Spleen (tissue), 11 donors: ENCODE data around the gene TOR1A. TPM values are rescaled to one million over a fixed set of nuclear protein-coding genes. Genes with fewer than 3 reads are reported as not detected.

Experiments used
- DNase-seq: peaks from one replicate; pipeline ENCODE4 v3.0.0-alpha.2; 2020
- H3K27ac ChIP-seq, 8 donors: fragments of 200-600 bp; sonication (generic) in 7 of 8; 1 replicate in 4 of 8; 2 replicates in 4 of 8; pipeline versions ENCODE4 v1.5.0 to v1.8.0; 2016 to 2021; ENCODE audit warnings: inconsistent platforms in 4 of 8, mild to moderate bottlenecking in 4 of 8, moderate library complexity in 1 of 8
- H3K27me3 ChIP-seq, 7 donors: fragments of 200-600 bp; sonication (generic) in 6 of 7; replicated peaks in 1 of 7; 1 replicate in 4 of 7; 2 replicates in 3 of 7; pipeline versions ENCODE4 v1.5.0 to v1.8.0; 2016 to 2021; ENCODE audit warnings: inconsistent platforms in 3 of 7, mild to moderate bottlenecking in 1 of 7
- H3K36me3 ChIP-seq, 6 donors: fragments of 200-600 bp; sonication (generic) in 5 of 6; 1 replicate in 4 of 6; 2 replicates in 2 of 6; pipeline versions ENCODE4 v1.5.0 to v1.8.0; 2016 to 2021; ENCODE audit warnings: inconsistent platforms in 2 of 6
- H3K4me1 ChIP-seq, 6 donors: fragments of 200-600 bp; sonication (generic) in 5 of 6; 1 replicate in 3 of 6; 2 replicates in 3 of 6; pipeline versions ENCODE4 v1.5.0 to v1.8.0; 2016 to 2021; ENCODE audit warnings: inconsistent platforms in 3 of 6
- H3K4me3 ChIP-seq, 8 donors: fragments of 200-600 bp; sonication (generic) in 7 of 8; 1 replicate in 4 of 8; 2 replicates in 4 of 8; pipeline versions ENCODE4 v1.5.0 to v1.8.0; 2016 to 2021; ENCODE audit warnings: inconsistent platforms in 4 of 8, mild to moderate bottlenecking in 4 of 8, moderate library complexity in 2 of 8
- H3K9me3 ChIP-seq, 8 donors: fragments of 200-600 bp; sonication (generic) in 7 of 8; 1 replicate in 4 of 8; 2 replicates in 4 of 8; pipeline versions ENCODE4 v1.5.0 to v1.8.0; 2016 to 2021; ENCODE audit warnings: inconsistent platforms in 4 of 8
- CTCF ChIP-seq, 11 experiments: fragments of 200-600 bp in 7 of 11; fragments of 450-650 bp in 4 of 11; sonication (generic) in 4 of 11; IDR thresholded peaks in 8 of 11; conservative IDR thresholded peaks in 3 of 11; 1 replicate in 7 of 11; 2 replicates in 4 of 11; pipeline versions ENCODE4 v1.4.0 to v1.8.0; 2016 to 2021; ENCODE audit warnings: antibody characterized with exemption in 11 of 11, inconsistent platforms in 4 of 11, mild to moderate bottlenecking in 1 of 11
- POLR2A ChIP-seq, 3 donors: fragments of 450-650 bp; IDR thresholded peaks; one replicate each; pipeline ENCODE4 v1.5.1; 2017; ENCODE audit warnings: antibody characterized with exemption in 3 of 3, mild to moderate bottlenecking in 1 of 3
- POLR2AphosphoS5 ChIP-seq, 3 donors: sonication (generic); formaldehyde crosslinking; IDR thresholded peaks; one replicate each; pipeline ENCODE4 v1.5.1; 2017; ENCODE audit warnings: antibody characterized with exemption in 3 of 3
- WGBS, 5 donors: extraction: QIAGEN DNeasy Blood & Tissue Kit in 3 of 5; methylation state at CpG; one replicate each; pipeline versions ENCODE4 v1.1.5 to v1.1.7; 2013 to 2018; 5-methylcytosine and 5-hydroxymethylcytosine counted together
- intact Hi-C: fragments of 100-400 bp; cut with DNase I; formaldehyde crosslinking; loops from one replicate; pipeline ENCODE4 v1.15.0; 2023; ENCODE audit warnings: low total_unique reads
- polyA plus RNA-seq, 3 donors: library from polyadenylated mRNA; stranded (reverse); fragments of 200-250 nt; gene quantifications; one replicate each; pipeline ENCODE4 v1.2.1, GENCODE V29; 2013
- total RNA-seq, 7 donors: library from RNA; depleted of rRNA in 3 of 7; stranded (reverse); fragments of >200 nt in 3 of 7; fragmentation: NEBNext Ultra II Directional in 4 of 7; extraction: Animal tissue kit (Norgen Biotek cat#: 25700) in 4 of 7; gene quantifications; one replicate each; pipeline versions ENCODE4 v1.1.0 to v1.2.1, GENCODE V29; 2016 to 2021
- donor health status: healthy with polysubstance abuse.
- donor health status: DM: no; HTN: no; CAD: no; lungs with moderate emphysema.
- donor health status: DM: no; HTN: no; CAD: no.
- donor health status: Bipolar disorder and iron deficiency.
- donor health status: healthy.
- donor health status: DM: no; HTN: no; CAD: no.
- donor health status: DM: yes; HTN: yes; CAD: no.

TOR1A gene
- total and polyA plus RNA-seq, 10 donors: 13.3 to 49.5 (median 31.4) TPM

GRCh38 chr9:129775448-129775798 is 48.5 kb downstream of the TOR1A start:
- intact Hi-C loops: no loop called here
- TF ChIP-seq POLR2AphosphoS5 (IDR thresholded peaks at IDR 0.05) (no peak), POLR2A (IDR thresholded peaks at IDR 0.05) (no peak), CTCF (IDR thresholded peaks at IDR 0.05 in 8 of 11, conservative IDR thresholded peaks at IDR 0.05 in 3 of 11) (no peak)
- whole genome bisulfite sequencing, 5 donors: 26 to 58% (median 40%) methylated on average over 2 of the region's 2 CpGs
- DNase-seq: no peak
- Histone ChIP-seq H3K36me3 (no peaks in the 10 kb centered on the region), H3K4me1 (peaks cover 11 to 60% (median 31%) of the 10 kb centered on the region in 6 donors), H3K9me3 (no peaks in the 10 kb centered on the region), H3K27me3 (peaks cover 0 to 14% (median 0%) of the 10 kb centered on the region in 7 donors), H3K27ac (no peak overlapping the region), H3K4me3 (no peak overlapping the region)

- intact Hi-C loops: no loop called here
- DNase-seq: no peak
- TF ChIP-seq POLR2AphosphoS5 (IDR thresholded peaks at IDR 0.05) (no peak), POLR2A (IDR thresholded peaks at IDR 0.05) (no peak), CTCF (IDR thresholded peaks at IDR 0.05 in 8 of 11, conservative IDR thresholded peaks at IDR 0.05 in 3 of 11) (no peak)
- Histone ChIP-seq H3K4me3 (no peak overlapping the region), H3K36me3 (no peaks in the 10 kb centered on the region), H3K4me1 (peaks cover 11 to 60% (median 29%) of the 10 kb centered on the region in 6 donors), H3K27me3 (peaks cover 0 to 14% (median 0%) of the 10 kb centered on the region in 7 donors), H3K27ac (no peak overlapping the region), H3K9me3 (no peaks in the 10 kb centered on the region)
- WGBS, 5 donors: 66 to 80% (median 76%) methylated on average over 15 to 20 of the region's 20 CpGs
Measured at GRCh38 chr9:129774791-129775447, 49.0 kb downstream of the TOR1A start.

- Histone ChIP-seq H3K9me3 (no peaks in the 10 kb centered on the region), H3K27me3 (peaks cover 0 to 14% (median 0%) of the 10 kb centered on the region in 7 donors), H3K36me3 (no peaks in the 10 kb centered on the region), H3K4me3 (peak overlapping the region in 1 of 8 donors; percentile 17), H3K27ac (peak overlapping the region in 6 of 8 donors; percentile 1 to 67 (median 52)), H3K4me1 (peaks cover 11 to 56% (median 28%) of the 10 kb centered on the region in 6 donors)
- whole genome bisulfite sequencing, 5 donors: 41 to 70% (median 51%) methylated on average over 10 of the region's 10 CpGs
- peak; percentile 78 for DNase-seq
- intact Hi-C loops: no loop called here
- TF ChIP-seq CTCF (IDR thresholded peaks at IDR 0.05 in 8 of 11, conservative IDR thresholded peaks at IDR 0.05 in 3 of 11) (no peak), POLR2A (IDR thresholded peaks at IDR 0.05) (no peak), POLR2AphosphoS5 (IDR thresholded peaks at IDR 0.05) (peak in 2 of 3 donors; percentile 36 to 51)
Measured at GRCh38 chr9:129773262-129774048, 50.5 kb downstream of the TOR1A start.

GRCh38 chr9:129770741-129771140 is 53.2 kb downstream of the TOR1A start:
- TF ChIP-seq POLR2AphosphoS5 (IDR thresholded peaks at IDR 0.05) (no peak), CTCF (IDR thresholded peaks at IDR 0.05 in 8 of 11, conservative IDR thresholded peaks at IDR 0.05 in 3 of 11) (no peak), POLR2A (IDR thresholded peaks at IDR 0.05) (no peak)
- WGBS, 5 donors: 76 to 91% (median 84%) methylated on average over 5 of the region's 5 CpGs
- intact Hi-C loops: no loop called here
- H3K27me3 ChIP-seq: peaks cover 0 to 7% (median 0%) of the 10 kb centered on the region in 7 donors
- peaks cover 0 to 29% (median 9%) of the 10 kb centered on the region in 6 donors for H3K4me1 ChIP-seq
- H3K36me3 ChIP-seq: no peaks in the 10 kb centered on the region
- H3K4me3 ChIP-seq: no peak overlapping the region
- no peaks in the 10 kb centered on the region for H3K9me3 ChIP-seq
- DNase-seq: no peak
- H3K27ac ChIP-seq: no peak overlapping the region
